ENCODE data around the gene C7orf57. TPM values are rescaled to one million over a fixed set of nuclear protein-coding genes. Genes with fewer than 3 reads are reported as not detected.

C7orf57 gene
- total and polyA plus RNA-seq, 2 donors (not counting 1 experiment from before 2014, with no cell fraction given): not detected

GRCh38 chr7:48017674-48018073 is 17.7 kb upstream of the C7orf57 start:
- Mint-ChIP-seq H3K27ac (no peak overlapping the region), H3K27me3 (peaks cover 49% of the 10 kb centered on the region), H3K9me3 (ENCODE audit: insufficient read depth) (no peaks in the 10 kb centered on the region), H3K4me3 (no peak overlapping the region), H3K4me1 (no peaks in the 10 kb centered on the region)
- TF ChIP-seq EZH2 (IDR thresholded peaks at IDR 0.05; ENCODE audit: borderline replicate concordance, insufficient read depth, low read depth, low read length, poor library complexity, severe bottlenecking) (no peak), CTCF (IDR thresholded peaks at IDR 0.05) (no peak)
- H3K4me1 ChIP-seq (ENCODE audit: control insufficient read depth in 2 of 2, insufficient read depth in 2 of 2, low read length in 2 of 2): no peaks in the 10 kb centered on the region
- no peak overlapping the region for H3K9ac ChIP-seq (ENCODE audit: low read length)
- no peak overlapping the region for H3K4me3 ChIP-seq (ENCODE audit: control extremely low read depth in 1 of 5, extremely low read depth in 1 of 5, insufficient read depth in 1 of 5, low read depth in 2 of 5, low read length in 4 of 5)
- no peak overlapping the region for H3K4me2 ChIP-seq (replicated peaks; ENCODE audit: low read depth, low read length, poor library complexity, severe bottlenecking)
- DNase-seq (no peak), ATAC-seq (ENCODE audit: low read depth) (no peak)
- intact Hi-C loops (cut with micrococcal nuclease): no loop called here
- H3K9me3 ChIP-seq (ENCODE audit: control extremely low read depth in 1 of 3, control insufficient read depth in 2 of 3, insufficient read depth in 1 of 3, low read length in 2 of 3): peaks cover 0 to 3% (median 0%) of the 10 kb centered on the region in 3 donors
- no peaks in the 10 kb centered on the region for H4K20me1 ChIP-seq (ENCODE audit: control insufficient read depth, insufficient read depth, low read length, poor library complexity, severe bottlenecking)
- no peaks in the 10 kb centered on the region for H3K36me3 ChIP-seq (replicated peaks in 1 of 2; ENCODE audit: control extremely low read depth in 1 of 2, control insufficient read depth in 1 of 2, extremely low read depth in 1 of 2, insufficient read depth in 2 of 2, low read length in 1 of 2)
- H2AFZ ChIP-seq (ENCODE audit: insufficient read depth, low read depth, low read length, poor library complexity, severe bottlenecking): no peak overlapping the region
- POLR2A ChIA-PET: no interaction called here
- WGBS (ENCODE audit: insufficient coverage): 100% methylated on average over 4 of the region's 4 CpGs
- CTCF ChIA-PET: no interaction called here
- no peaks in the 10 kb centered on the region for H3K79me2 ChIP-seq (ENCODE audit: control insufficient read depth, insufficient read depth, low read length)
- no peak overlapping the region for H3K27ac ChIP-seq (ENCODE audit: low read length in 2 of 2)
- H3K27me3 ChIP-seq (replicated peaks in 1 of 4; ENCODE audit: control extremely low read depth in 1 of 4, control insufficient read depth in 3 of 4, insufficient read depth in 4 of 4, low read length in 3 of 4): peaks cover 0 to 17% (median 7%) of the 10 kb centered on the region in 4 experiments

GRCh38 chr7:48025624-48026023 is 9.7 kb upstream of the C7orf57 start:
- Histone ChIP-seq H3K4me3 (ENCODE audit: control extremely low read depth in 1 of 5, extremely low read depth in 1 of 5, insufficient read depth in 1 of 5, low read depth in 2 of 5, low read length in 4 of 5) (no peak overlapping the region), H3K36me3 (replicated peaks in 1 of 2; ENCODE audit: control extremely low read depth in 1 of 2, control insufficient read depth in 1 of 2, extremely low read depth in 1 of 2, insufficient read depth in 2 of 2, low read length in 1 of 2) (no peaks in the 10 kb centered on the region), H2AFZ (ENCODE audit: insufficient read depth, low read depth, low read length, poor library complexity, severe bottlenecking) (no peak overlapping the region), H3K27ac (ENCODE audit: low read length in 2 of 2) (no peak overlapping the region), H3K79me2 (ENCODE audit: control insufficient read depth, insufficient read depth, low read length) (no peaks in the 10 kb centered on the region), H3K4me1 (ENCODE audit: control insufficient read depth in 2 of 2, insufficient read depth in 2 of 2, low read length in 2 of 2) (no peaks in the 10 kb centered on the region), H3K9me3 (ENCODE audit: control extremely low read depth in 1 of 3, control insufficient read depth in 2 of 3, insufficient read depth in 1 of 3, low read length in 2 of 3) (peaks cover 3 to 8% (median 7%) of the 10 kb centered on the region in 3 donors), H3K27me3 (replicated peaks in 1 of 4; ENCODE audit: control extremely low read depth in 1 of 4, control insufficient read depth in 3 of 4, insufficient read depth in 4 of 4, low read length in 3 of 4) (peaks cover 0 to 17% (median 9%) of the 10 kb centered on the region in 4 experiments), H4K20me1 (ENCODE audit: control insufficient read depth, insufficient read depth, low read length, poor library complexity, severe bottlenecking) (no peaks in the 10 kb centered on the region), H3K9ac (ENCODE audit: low read length) (no peak overlapping the region), H3K4me2 (replicated peaks; ENCODE audit: low read depth, low read length, poor library complexity, severe bottlenecking) (no peak overlapping the region)
- Mint-ChIP-seq H3K4me1 (no peaks in the 10 kb centered on the region), H3K4me3 (no peak overlapping the region), H3K27me3 (peaks cover 47% of the 10 kb centered on the region), H3K9me3 (ENCODE audit: insufficient read depth) (peaks cover 6% of the 10 kb centered on the region), H3K27ac (no peak overlapping the region)
- POLR2A ChIA-PET: no interaction called here
- DNase-seq (no peak), ATAC-seq (ENCODE audit: low read depth) (no peak)
- CTCF ChIA-PET: no interaction called here
- intact Hi-C loops (cut with micrococcal nuclease): no loop called here
- WGBS (ENCODE audit: insufficient coverage): no CpG with 5 or more reads among the region's 5 CpGs
- TF ChIP-seq CTCF (IDR thresholded peaks at IDR 0.05) (no peak), EZH2 (IDR thresholded peaks at IDR 0.05; ENCODE audit: borderline replicate concordance, insufficient read depth, low read depth, low read length, poor library complexity, severe bottlenecking) (no peak)
